Fibroblast of villous mesenchyme (primary cell): ENCODE results near the gene TBC1D22A. TPM values are rescaled to one million over a fixed set of nuclear protein-coding genes. Genes with fewer than 3 reads are reported as not detected.
A peak's percentile ranks its signal among the peaks of the same experiment; 100 is the strongest.

ENCODE experiments used
- DNase-seq: peaks from one replicate; pipeline ENCODE4 v3.0.0-alpha.2; 2010; ENCODE audit warnings: low read depth
- H3K4me3 ChIP-seq: 2 replicates; pipeline ENCODE4 v1.5.1; 2011; ENCODE audit warnings: low read depth, mild to moderate bottlenecking, low read length
- CTCF ChIP-seq: IDR thresholded peaks from 2 replicates; pipeline ENCODE4 v1.5.1; 2012; ENCODE audit warnings: low read depth, mild to moderate bottlenecking, low read length; ENCODE audit not compliant: insufficient read depth
- total RNA-seq: library from RNA; depleted of rRNA; stranded (reverse); fragments of >200 nt; gene quantifications from 2 replicates; pipeline ENCODE4 v1.2.3, GENCODE V29; 2012

TBC1D22A gene
- total RNA-seq, 1 donor = 12.5 TPM

- H3K4me3 ChIP-seq = no peak overlapping the region
- no peak for TF ChIP-seq CTCF
- peak; percentile 84 for DNase-seq
Measured at GRCh38 chr22:47065756-47066615, 303.5 kb downstream of the TBC1D22A start.

DNA sequence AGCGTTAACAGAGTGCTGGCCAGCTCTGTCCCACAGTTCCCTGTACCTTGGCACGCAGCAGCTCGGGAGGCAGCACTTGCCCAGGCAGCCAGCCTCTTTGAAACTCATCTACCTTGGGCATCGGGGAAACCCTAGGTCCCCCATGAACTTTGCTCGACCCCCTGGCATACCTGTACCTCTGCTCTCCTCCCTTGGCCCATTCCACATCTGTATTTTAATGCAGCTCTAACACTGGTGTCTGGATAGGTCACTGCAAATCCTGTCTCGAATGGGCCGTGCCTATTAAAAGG, 304.1 kb downstream of the TBC1D22A start:
- no peak for DNase-seq
- H3K4me3 ChIP-seq = no peak overlapping the region
- no peak for TF ChIP-seq CTCF

DNA sequence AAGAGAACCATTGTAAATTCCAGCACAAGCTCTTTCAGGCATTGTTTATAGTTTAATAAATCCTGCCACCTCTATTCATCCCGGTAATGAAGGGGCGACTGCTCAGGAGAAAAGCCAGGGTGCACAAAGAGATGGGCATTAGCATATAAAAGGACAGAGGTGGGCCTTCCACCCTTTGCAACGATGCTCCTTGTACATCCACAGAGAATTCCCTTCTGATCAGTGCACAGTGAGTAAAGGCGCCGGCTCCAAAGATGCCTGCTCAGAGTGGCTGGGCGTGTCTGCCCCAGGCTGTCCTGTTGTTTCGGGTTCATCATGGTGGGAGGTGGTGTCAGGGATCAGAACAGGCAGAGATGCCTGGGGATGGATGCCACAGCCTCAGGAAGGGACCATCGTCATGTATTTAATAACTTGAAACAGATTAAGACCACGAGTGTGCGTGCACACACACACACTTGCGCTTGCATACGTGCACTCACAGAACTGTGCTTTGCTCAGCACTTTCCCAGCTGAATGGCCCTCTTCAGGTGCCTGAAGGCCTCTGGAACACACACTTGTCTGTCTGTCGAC, 305.0 kb downstream of the TBC1D22A start:
- no peak for TF ChIP-seq CTCF
- DNase-seq = no peak
- no peak overlapping the region for H3K4me3 ChIP-seq

DNA sequence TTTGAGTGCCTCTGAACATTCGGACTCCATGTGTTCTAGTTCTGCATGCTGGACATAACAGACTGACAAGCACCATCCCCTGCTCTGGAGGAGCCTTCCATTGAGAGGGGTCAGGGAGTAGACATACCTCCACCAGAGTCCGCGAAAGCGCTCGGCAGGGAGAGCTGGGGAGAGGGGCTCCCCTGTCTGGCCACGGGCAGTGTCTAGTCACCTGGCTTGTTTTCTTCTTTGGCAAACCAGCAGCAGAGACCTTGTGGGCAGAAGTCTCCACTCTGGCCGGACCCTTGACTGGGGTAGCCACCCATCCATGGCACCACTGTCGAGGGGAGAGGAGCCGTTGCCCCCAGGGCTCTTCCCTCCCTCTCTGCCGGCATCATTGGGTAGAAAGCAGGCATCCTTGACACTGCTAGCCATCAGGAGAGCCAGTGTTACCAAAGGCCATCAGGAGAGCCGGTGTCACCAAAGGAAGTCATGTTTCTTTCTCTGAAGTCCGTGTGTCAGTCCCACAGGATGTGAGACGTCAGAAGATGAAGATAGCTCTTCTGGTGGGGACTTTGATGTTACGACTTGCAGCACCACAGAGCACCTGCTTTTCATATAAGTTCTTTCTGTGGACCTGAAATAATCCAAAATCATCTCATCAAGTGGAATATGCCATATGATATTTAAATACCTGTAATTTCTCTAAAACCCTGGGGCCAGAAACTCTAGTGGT, 305.6 kb downstream of the TBC1D22A start:
- H3K4me3 ChIP-seq = no peak overlapping the region
- no peak for DNase-seq
- no peak for TF ChIP-seq CTCF

GRCh38 chr22:47068626-47068996, 306.2 kb downstream of the TBC1D22A start:
- no peak for DNase-seq
- no peak overlapping the region for H3K4me3 ChIP-seq
- TF ChIP-seq CTCF = no peak

DNA sequence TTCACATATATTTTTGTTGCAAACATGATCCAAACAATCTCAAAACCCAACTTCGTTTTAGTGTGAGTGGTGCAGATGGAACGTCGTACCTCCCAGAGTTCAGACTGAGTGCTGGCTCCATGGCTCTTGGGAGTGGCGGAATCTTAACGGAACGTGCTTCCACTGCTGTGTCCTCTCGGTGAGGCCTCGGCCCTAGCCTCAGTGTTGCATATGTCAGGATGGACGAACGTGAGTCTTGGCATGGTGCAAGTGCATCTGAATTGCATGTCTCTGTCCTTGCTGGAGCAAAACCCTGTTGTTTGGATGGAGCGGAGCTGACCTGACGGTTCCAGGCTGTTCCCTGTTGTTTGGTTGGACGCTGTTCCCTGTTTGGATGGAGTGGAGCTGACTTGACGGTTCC, 306.8 kb downstream of the TBC1D22A start:
- no peak for TF ChIP-seq CTCF
- no peak overlapping the region for H3K4me3 ChIP-seq
- no peak for DNase-seq
